Cardiac septum (tissue), 1 donor: ENCODE measurements around the gene SLC39A13. TPM values are rescaled to one million over a fixed set of nuclear protein-coding genes. Genes with fewer than 3 reads are reported as not detected.
A peak's percentile ranks its signal among the peaks of the same experiment; 100 is the strongest.

Experiments
- DNase-seq: peaks from one replicate; pipeline ENCODE4 v3.0.0-alpha.2; 2020; ENCODE audit warnings: low spot score
- intact Hi-C: fragments of 100-400 bp; cut with DNase I; formaldehyde crosslinking; loops from one replicate; pipeline ENCODE4 v1.14.0; 2022
- long read RNA-seq: library from polyadenylated mRNA; unstranded; transcript quantifications from one replicate; pipeline ENCODE4 v2.0.0, GENCODE V29; 2021
- total RNA-seq: library from RNA; stranded (reverse); fragmentation: NEBNext Ultra II Directional; extraction: Animal tissue kit (Norgen Biotek cat#: 25700); gene quantifications from one replicate; pipeline ENCODE4 v1.2.1, GENCODE V29; 2021
- donor health status: DM: no; HTN: no; CAD: no.

SLC39A13 gene
- 72.2 TPM for total RNA-seq
- long read RNA-seq, partial matches to known transcripts, result 59 of 267 reads
- long read RNA-seq, other reads (novel, unspliced or antisense), result 204 of 267 reads

GRCh38 chr11:47407746-47408590 lies at the start of gene SLC39A13:
Gene SLC39A13, plus strand, starts transcription at chr11:47408590. Its CDS starts 1,505 bp downstream, at chr11:47410095.
- intact Hi-C loops, result loop anchor here (2.0 to 5.0 kb wide), 4 partner anchors 19 to 231 kb away; partner anchors contain the start of genes ARFGAP2 and PSMC3
- peak; percentile 98 for DNase-seq

GRCh38 chr11:47358731-47359051 lies 49.7 kb upstream of the SLC39A13 start:
- intact Hi-C loops, result loop anchor here (10.0 kb wide), 1 partner anchor 444 kb away; the partner anchor contains the start of gene LRP4
- no peak for DNase-seq

- no peak for DNase-seq
- intact Hi-C loops, result loop anchor here (10.0 kb wide), 1 partner anchor 444 kb away; the partner anchor contains the start of gene LRP4
These were observed 49.2 kb upstream of the SLC39A13 start for GRCh38 chr11:47359162-47359561.

- DNase-seq, result no peak
- intact Hi-C loops, result loop anchor here (10.0 kb wide), 1 partner anchor 445 kb away; the partner anchor contains the start of gene LRP4
These were observed 48.8 kb upstream of the SLC39A13 start for GRCh38 chr11:47359586-47359985.

GRCh38 chr11:47360341-47360740 lies 48.0 kb upstream of the SLC39A13 start:
- intact Hi-C loops, result no loop called here
- DNase-seq, result no peak

- intact Hi-C loops, result no loop called here
- no peak for DNase-seq
These were observed 47.0 kb upstream of the SLC39A13 start for GRCh38 chr11:47361419-47361818.

- intact Hi-C loops, result no loop called here
- DNase-seq, result no peak
These were observed 42.3 kb upstream of the SLC39A13 start for GRCh38 chr11:47366020-47366490.

- DNase-seq, result no peak
These were observed 38.7 kb upstream of the SLC39A13 start for GRCh38 chr11:47369676-47370075.

GRCh38 chr11:47372422-47372821 lies 36.0 kb upstream of the SLC39A13 start:
- no peak for DNase-seq
- intact Hi-C loops, result loop anchor here (10.0 kb wide), 1 partner anchor 472 kb away; the partner anchor contains the start of gene NUP160

More at GRCh38 chr11:47369676-47370075, 38.7 kb upstream of the SLC39A13 start:
- intact Hi-C loops, result loop anchor here (10.0 kb wide), 1 partner anchor 475 kb away; the partner anchor contains the start of gene NUP160

GRCh38 chr11:47373876-47374719 lies 34.3 kb upstream of the SLC39A13 start:
- intact Hi-C loops, result loop anchor here (2.0 to 10.0 kb wide), 4 partner anchors 27 to 471 kb away; partner anchors contain the start of genes NUP160 and SLC39A13
- DNase-seq, result peak; percentile 91

- DNase-seq, result no peak
- intact Hi-C loops, result loop anchor here (2.0 to 10.0 kb wide), 4 partner anchors 26 to 470 kb away; partner anchors contain the start of genes NUP160 and SLC39A13
These were observed 33.7 kb upstream of the SLC39A13 start for GRCh38 chr11:47374720-47375019.

GRCh38 chr11:47375020-47375419 lies 33.4 kb upstream of the SLC39A13 start:
- DNase-seq, result no peak
- intact Hi-C loops, result loop anchor here (2.0 to 10.0 kb wide), 4 partner anchors 26 to 470 kb away; partner anchors contain the start of genes NUP160 and SLC39A13

GRCh38 chr11:47375546-47376085 lies 32.8 kb upstream of the SLC39A13 start:
- intact Hi-C loops, result loop anchor here (2.0 to 10.0 kb wide), 4 partner anchors 25 to 469 kb away; partner anchors contain the start of genes NUP160 and SLC39A13
- DNase-seq, result no peak

GRCh38 chr11:47376107-47376524 lies 32.3 kb upstream of the SLC39A13 start:
- intact Hi-C loops, result loop anchor here (10.0 kb wide), 1 partner anchor 469 kb away; the partner anchor contains the start of gene NUP160
- no peak for DNase-seq

GRCh38 chr11:47376525-47377371 lies 31.6 kb upstream of the SLC39A13 start:
- intact Hi-C loops, result loop anchor here (10.0 kb wide), 1 partner anchor 468 kb away; the partner anchor contains the start of gene NUP160
- peak; percentile 92 for DNase-seq

GRCh38 chr11:47377571-47378009 lies 30.8 kb upstream of the SLC39A13 start:
- intact Hi-C loops, result loop anchor here (10.0 kb wide), 1 partner anchor 467 kb away; the partner anchor contains the start of gene NUP160

GRCh38 chr11:47378010-47378835 lies 30.2 kb upstream of the SLC39A13 start, which contains the start of gene SPI1:
Gene SPI1, minus strand, starts transcription at chr11:47378547. Its CDS starts 194 bp downstream, at chr11:47378353.
- intact Hi-C loops, result loop anchor here (10.0 kb wide), 1 partner anchor 467 kb away; the partner anchor contains the start of gene NUP160

More at GRCh38 chr11:47377571-47378009, 30.8 kb upstream of the SLC39A13 start:
- no peak for DNase-seq

More at GRCh38 chr11:47378010-47378835, 30.2 kb upstream of the SLC39A13 start, which contains the start of gene SPI1:
- DNase-seq, result peak; percentile 93
